Tibial nerve (tissue), 4 donors: Measurements from ENCODE around the gene C10orf67. TPM values are rescaled to one million over a fixed set of nuclear protein-coding genes. Genes with fewer than 3 reads are reported as not detected.
"Not testable (repeated sequence)": the region's sequence is repeated elsewhere in the genome, so short reads cannot be mapped to it uniquely, and the experiment has no call there.

Source experiments
- DNase-seq, 2 donors: peaks; one replicate each; pipeline ENCODE4 v3.0.0-alpha.2; 2019; ENCODE audit warnings: low spot score in 2 of 2
- H3K27ac ChIP-seq, 4 donors: fragments of 200-600 bp; sonication (generic) in 3 of 4; one replicate each; pipeline ENCODE4 v1.5.1; 2017 to 2019; ENCODE audit warnings: mild to moderate bottlenecking in 1 of 4
- H3K27me3 ChIP-seq, 2 donors: fragments of 200-600 bp; sonication (generic) in 1 of 2; one replicate each; pipeline versions ENCODE4 v1.5.1 to v1.6.0; 2017 to 2019
- H3K36me3 ChIP-seq, 3 donors: fragments of 200-600 bp; sonication (generic); one replicate each; pipeline ENCODE4 v1.5.1; 2018 to 2019
- H3K4me1 ChIP-seq, 4 donors: fragments of 200-600 bp; sonication (generic) in 3 of 4; one replicate each; pipeline ENCODE4 v1.5.1; 2017 to 2019
- H3K4me3 ChIP-seq, 4 donors: fragments of 200-600 bp; sonication (generic) in 3 of 4; one replicate each; pipeline ENCODE4 v1.5.1; 2017 to 2019; ENCODE audit warnings: mild to moderate bottlenecking in 1 of 4, moderate library complexity in 1 of 4
- H3K9me3 ChIP-seq, 4 donors: fragments of 200-600 bp; sonication (generic) in 3 of 4; one replicate each; pipeline ENCODE4 v1.5.1; 2017 to 2019
- EP300 ChIP-seq, 2 donors: sonication (generic); formaldehyde crosslinking; IDR thresholded peaks; one replicate each; pipeline ENCODE4 v1.6.1; 2017; ENCODE audit warnings: antibody characterized with exemption in 2 of 2, mild to moderate bottlenecking in 1 of 2
- POLR2A ChIP-seq, 2 donors: fragments of 450-650 bp; IDR thresholded peaks; one replicate each; pipeline ENCODE4 v1.6.1; 2017; ENCODE audit warnings: antibody characterized with exemption in 2 of 2, mild to moderate bottlenecking in 2 of 2, moderate library complexity in 2 of 2
- WGBS, 2 donors: methylation state at CpG; one replicate each; pipeline ENCODE4 v1.1.5; 2018; 5-methylcytosine and 5-hydroxymethylcytosine counted together
- total RNA-seq, 4 donors: library from RNA; depleted of rRNA; stranded (reverse); fragments of >200 nt; gene quantifications; one replicate each; pipeline ENCODE4 v1.1.0, GENCODE V29; 2016
- TF ChIP-seq, protein P1 (sequence below), 5 experiments: fragments of 200-600 bp in 3 of 5; fragments of 450-650 bp in 2 of 5; sonication (generic) in 3 of 5; IDR thresholded peaks; one replicate each; pipeline ENCODE4 v1.5.1; 2016 to 2019; ENCODE audit warnings: antibody characterized with exemption in 5 of 5, mild to moderate bottlenecking in 3 of 5, moderate library complexity in 2 of 5

C10orf67 gene
- total RNA-seq, 4 donors from 2014 or later: 0.30 to 1.6 (median 0.64) TPM

DNA sequence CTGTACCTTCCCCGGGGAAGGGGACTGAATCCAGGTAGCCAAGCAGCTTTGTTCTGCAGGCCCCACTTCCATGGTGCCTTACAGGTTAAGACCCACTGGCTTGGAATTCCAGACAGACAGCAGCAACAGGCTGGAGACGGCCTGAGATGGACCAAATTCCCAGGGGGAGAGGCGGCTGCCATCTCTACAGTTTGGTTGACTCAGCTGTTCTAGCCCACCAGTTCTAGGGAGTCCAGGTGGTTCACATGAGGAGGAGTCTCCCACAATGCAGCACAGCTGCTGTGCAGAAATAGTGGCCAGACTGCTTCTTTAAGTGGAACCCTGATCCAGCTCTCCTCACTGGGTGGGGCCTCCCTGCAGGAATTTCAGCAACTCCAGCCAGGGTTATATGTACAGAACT is 74.1 kb downstream of the C10orf67 start:
- WGBS, 2 donors: 67 to 90% methylated on average over 3 of the region's 3 CpGs
- H3K4me3 ChIP-seq: no peak overlapping the region
- H3K4me1 ChIP-seq: no peaks in the 10 kb centered on the region
- H3K36me3 ChIP-seq: no peaks in the 10 kb centered on the region
- peaks cover 0 to 48% (median 2%) of the 10 kb centered on the region in 4 donors for H3K9me3 ChIP-seq
- H3K27ac ChIP-seq: no peak overlapping the region
- no peak for TF ChIP-seq POLR2A (IDR thresholded peaks at IDR 0.05)
- no peak for TF ChIP-seq EP300 (IDR thresholded peaks at IDR 0.05)
- TF ChIP-seq, protein P1, sequence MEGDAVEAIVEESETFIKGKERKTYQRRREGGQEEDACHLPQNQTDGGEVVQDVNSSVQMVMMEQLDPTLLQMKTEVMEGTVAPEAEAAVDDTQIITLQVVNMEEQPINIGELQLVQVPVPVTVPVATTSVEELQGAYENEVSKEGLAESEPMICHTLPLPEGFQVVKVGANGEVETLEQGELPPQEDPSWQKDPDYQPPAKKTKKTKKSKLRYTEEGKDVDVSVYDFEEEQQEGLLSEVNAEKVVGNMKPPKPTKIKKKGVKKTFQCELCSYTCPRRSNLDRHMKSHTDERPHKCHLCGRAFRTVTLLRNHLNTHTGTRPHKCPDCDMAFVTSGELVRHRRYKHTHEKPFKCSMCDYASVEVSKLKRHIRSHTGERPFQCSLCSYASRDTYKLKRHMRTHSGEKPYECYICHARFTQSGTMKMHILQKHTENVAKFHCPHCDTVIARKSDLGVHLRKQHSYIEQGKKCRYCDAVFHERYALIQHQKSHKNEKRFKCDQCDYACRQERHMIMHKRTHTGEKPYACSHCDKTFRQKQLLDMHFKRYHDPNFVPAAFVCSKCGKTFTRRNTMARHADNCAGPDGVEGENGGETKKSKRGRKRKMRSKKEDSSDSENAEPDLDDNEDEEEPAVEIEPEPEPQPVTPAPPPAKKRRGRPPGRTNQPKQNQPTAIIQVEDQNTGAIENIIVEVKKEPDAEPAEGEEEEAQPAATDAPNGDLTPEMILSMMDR (IDR thresholded peaks at IDR 0.05): no peak
- no peak for DNase-seq
- no peaks in the 10 kb centered on the region for H3K27me3 ChIP-seq

DNA sequence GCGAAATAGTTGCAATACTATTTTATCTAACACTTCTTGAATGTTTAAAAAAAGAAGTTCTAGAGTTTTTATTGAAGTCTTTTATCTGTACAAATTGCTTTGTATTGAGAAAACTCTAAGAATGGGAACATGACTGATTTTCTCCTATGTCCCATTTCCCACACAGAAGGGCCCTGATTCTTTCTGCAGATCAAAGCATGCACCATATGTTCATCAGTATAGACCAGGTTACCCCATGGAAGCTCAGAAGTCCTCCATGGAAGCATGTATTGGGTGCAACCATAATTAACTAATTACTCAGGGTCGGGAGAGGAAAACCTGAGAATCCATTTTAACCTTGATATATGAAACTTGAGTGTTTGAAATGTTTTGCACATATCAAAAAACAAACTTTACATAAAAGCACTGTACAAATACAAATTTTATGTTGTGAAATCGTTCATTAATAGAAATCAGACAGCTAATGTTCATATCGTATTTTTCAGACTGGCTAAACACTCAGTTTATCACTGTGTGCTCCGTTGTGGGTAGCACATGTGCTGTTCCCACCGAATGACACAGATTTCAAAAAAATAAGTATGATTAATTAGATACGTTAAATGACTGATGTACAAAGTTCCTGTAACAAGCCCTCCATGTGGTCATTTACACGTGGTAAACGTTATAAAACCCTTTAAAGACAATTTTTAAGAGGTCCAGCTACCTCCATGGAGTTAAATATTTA is 81.0 kb downstream of the C10orf67 start:
- no peak for DNase-seq
- TF ChIP-seq, protein P1 (IDR thresholded peaks at IDR 0.05): no peak
- TF ChIP-seq POLR2A (IDR thresholded peaks at IDR 0.05) (no peak), EP300 (IDR thresholded peaks at IDR 0.05) (no peak)
- Histone ChIP-seq H3K27ac (no peak overlapping the region), H3K4me3 (no peak overlapping the region), H3K36me3 (no peaks in the 10 kb centered on the region), H3K4me1 (no peaks in the 10 kb centered on the region), H3K27me3 (no peaks in the 10 kb centered on the region), H3K9me3 (no peaks in the 10 kb centered on the region)
- 72% methylated on average over 9 of the region's 9 CpGs for WGBS, 2 donors

DNA sequence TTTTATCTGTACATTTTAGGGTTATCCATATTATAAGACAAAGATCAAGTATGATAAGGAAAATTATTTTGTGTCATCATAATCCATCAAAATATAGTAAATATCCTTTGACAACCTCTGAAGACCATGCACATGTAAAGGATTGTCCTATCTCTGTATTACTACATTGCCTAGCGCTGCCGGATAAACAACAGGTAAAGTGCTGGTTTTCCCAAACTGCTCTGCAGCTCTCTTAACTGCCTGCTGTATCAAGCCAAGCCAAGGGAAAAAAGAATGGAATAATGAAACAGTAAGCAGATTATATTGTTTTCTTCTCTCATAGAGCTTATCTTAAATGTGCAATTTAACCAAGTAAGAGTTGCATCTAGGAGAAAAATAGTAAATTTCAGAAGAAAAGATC is 81.7 kb downstream of the C10orf67 start:
- Histone ChIP-seq H3K4me1 (no peaks in the 10 kb centered on the region), H3K27ac (no peak overlapping the region), H3K4me3 (no peak overlapping the region), H3K27me3 (no peaks in the 10 kb centered on the region), H3K9me3 (no peaks in the 10 kb centered on the region), H3K36me3 (no peaks in the 10 kb centered on the region)
- DNase-seq: no peak
- TF ChIP-seq EP300 (IDR thresholded peaks at IDR 0.05) (no peak), POLR2A (IDR thresholded peaks at IDR 0.05) (no peak)
- TF ChIP-seq, protein P1 (IDR thresholded peaks at IDR 0.05): no peak
- WGBS, 2 donors: 89 to 98% methylated on average over 2 of the region's 2 CpGs

DNA sequence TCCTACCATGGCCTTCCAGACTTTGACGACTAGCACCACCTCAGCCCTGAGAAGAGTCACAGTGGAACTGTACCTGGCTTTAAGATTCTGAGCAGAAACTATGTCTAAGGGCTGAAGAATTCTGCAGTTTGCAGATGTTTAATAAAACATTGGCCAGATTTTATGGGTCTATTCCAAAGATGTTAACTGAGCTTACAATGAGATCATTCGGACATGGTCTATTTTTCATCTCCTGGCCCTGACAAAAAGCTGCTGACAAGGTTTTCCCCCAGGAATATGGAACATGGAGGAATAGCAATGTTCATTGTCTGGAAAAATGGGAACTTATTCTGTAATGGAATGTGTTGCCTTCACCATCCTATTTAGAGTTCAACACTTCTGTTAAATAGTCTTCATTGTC is 86.1 kb downstream of the C10orf67 start:
- 69 to 70% methylated on average over 2 of the region's 2 CpGs for whole genome bisulfite sequencing, 2 donors
- DNase-seq: no peak
- Histone ChIP-seq H3K27me3 (no peaks in the 10 kb centered on the region), H3K4me3 (no peak overlapping the region), H3K27ac (no peak overlapping the region), H3K4me1 (no peaks in the 10 kb centered on the region), H3K36me3 (no peaks in the 10 kb centered on the region), H3K9me3 (no peaks in the 10 kb centered on the region)
- TF ChIP-seq EP300 (IDR thresholded peaks at IDR 0.05): no peak
- TF ChIP-seq POLR2A (IDR thresholded peaks at IDR 0.05): no peak
- TF ChIP-seq, protein P1 (IDR thresholded peaks at IDR 0.05): no peak

DNA sequence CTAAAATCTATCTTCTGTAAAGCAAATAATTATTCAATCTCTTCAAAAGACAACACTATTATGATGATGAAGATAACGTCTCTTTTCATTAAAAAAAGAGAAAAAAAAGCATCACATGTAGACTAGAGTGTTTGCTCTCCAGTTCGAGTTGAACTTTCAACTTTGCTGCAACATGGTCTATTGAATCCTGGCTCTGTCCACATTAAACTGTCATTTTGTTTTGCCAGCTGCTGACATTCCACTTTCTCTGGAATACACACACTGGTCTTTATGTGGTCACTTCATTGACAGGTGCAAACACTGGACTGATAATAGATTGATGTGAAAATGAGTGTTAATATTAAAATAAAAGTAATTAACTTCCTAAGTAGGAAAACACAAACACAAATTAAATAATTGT is 90.8 kb downstream of the C10orf67 start:
- WGBS, 2 donors: 29 to 33% methylated on average over 2 of the region's 2 CpGs
- H3K36me3 ChIP-seq: no peaks in the 10 kb centered on the region
- no peak overlapping the region for H3K4me3 ChIP-seq
- DNase-seq: no peak
- H3K27ac ChIP-seq: no peak overlapping the region
- H3K4me1 ChIP-seq: no peaks in the 10 kb centered on the region
- H3K27me3 ChIP-seq: no peaks in the 10 kb centered on the region
- no peak for TF ChIP-seq EP300 (IDR thresholded peaks at IDR 0.05)
- no peak for TF ChIP-seq POLR2A (IDR thresholded peaks at IDR 0.05)
- TF ChIP-seq, protein P1 (IDR thresholded peaks at IDR 0.05): no peak
- H3K9me3 ChIP-seq: no peaks in the 10 kb centered on the region

DNA sequence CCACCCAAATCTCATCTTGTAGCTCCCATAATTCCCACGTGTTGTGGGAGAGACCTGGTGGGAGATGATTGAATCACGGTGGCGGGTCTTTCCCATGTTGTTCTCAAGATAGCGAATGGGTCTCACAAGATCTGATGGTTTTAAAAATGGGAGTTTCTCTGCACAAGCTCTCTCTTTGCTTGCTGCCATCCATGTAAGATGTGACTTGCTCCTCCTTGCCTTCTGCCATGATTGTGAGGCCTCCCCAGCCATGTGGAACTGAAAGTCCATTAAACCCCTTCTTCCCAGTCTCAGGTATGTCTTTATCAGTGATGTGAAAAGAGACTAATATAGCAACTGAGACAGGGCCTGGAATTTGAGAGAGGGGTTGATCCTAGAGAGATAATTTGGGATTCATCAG is 91.7 kb downstream of the C10orf67 start:
- not testable (repeated sequence) for H3K4me3 ChIP-seq, H3K36me3 ChIP-seq, H3K27ac ChIP-seq, H3K4me1 ChIP-seq, DNase-seq, H3K9me3 ChIP-seq, H3K27me3 ChIP-seq
- 87 to 92% methylated on average over 4 of the region's 4 CpGs for WGBS, 2 donors

DNA sequence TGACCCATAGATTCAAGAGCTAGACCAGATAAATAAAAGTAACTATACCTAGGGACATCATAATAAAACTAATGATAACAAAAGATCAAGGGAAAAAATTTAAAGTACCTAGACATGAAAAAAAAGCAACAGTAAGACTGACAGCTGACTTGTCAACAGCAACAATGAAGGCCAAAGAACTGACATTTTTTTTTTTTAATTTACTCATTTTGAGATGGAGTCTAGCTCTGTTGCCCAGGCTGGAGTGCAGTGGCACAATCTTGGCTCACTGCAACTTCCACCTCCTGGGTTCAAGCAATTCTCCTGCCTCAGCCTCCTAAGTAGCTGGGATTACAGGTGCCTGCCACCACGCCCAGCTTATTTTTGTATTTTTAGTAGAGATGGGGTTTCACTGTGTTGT is 102.8 kb downstream of the C10orf67 start:
- H3K27me3 ChIP-seq, H3K4me1 ChIP-seq, H3K27ac ChIP-seq, H3K4me3 ChIP-seq, H3K36me3 ChIP-seq, DNase-seq: not testable (repeated sequence)
- WGBS, 2 donors: 61 to 95% methylated on average over 1 of the region's 1 CpG
- peaks cover 0 to 24% (median 0%) of the 10 kb centered on the region in 4 donors for H3K9me3 ChIP-seq
